Fibroblast of the aortic adventitia (primary cell): ENCODE measurements around the gene MRAS. TPM values are rescaled to one million over a fixed set of nuclear protein-coding genes. Genes with fewer than 3 reads are reported as not detected.

Source experiments
- DNase-seq: peaks from one replicate; pipeline ENCODE4 v3.0.0-alpha.2; 2010; ENCODE audit warnings: low read depth
- H3K4me3 ChIP-seq: 2 replicates; pipeline ENCODE4 v1.5.1; 2011; ENCODE audit warnings: low read depth, mild to moderate bottlenecking, control low read depth, low read length, moderate library complexity
- total RNA-seq: library from RNA; depleted of rRNA; stranded (reverse); fragments of >200 nt; gene quantifications from 2 replicates; pipeline ENCODE4 v1.2.3, GENCODE V29; 2012; ENCODE audit warnings: low replicate concordance
- TF ChIP-seq, protein P1 (sequence below): IDR thresholded peaks from 2 replicates; pipeline ENCODE4 v1.5.1; 2011; ENCODE audit warnings: mild to moderate bottlenecking, low read length, control low read depth, inconsistent platforms; ENCODE audit not compliant: insufficient read depth

The MRAS gene
- total RNA-seq, 1 donor = 53.3 TPM

DNA sequence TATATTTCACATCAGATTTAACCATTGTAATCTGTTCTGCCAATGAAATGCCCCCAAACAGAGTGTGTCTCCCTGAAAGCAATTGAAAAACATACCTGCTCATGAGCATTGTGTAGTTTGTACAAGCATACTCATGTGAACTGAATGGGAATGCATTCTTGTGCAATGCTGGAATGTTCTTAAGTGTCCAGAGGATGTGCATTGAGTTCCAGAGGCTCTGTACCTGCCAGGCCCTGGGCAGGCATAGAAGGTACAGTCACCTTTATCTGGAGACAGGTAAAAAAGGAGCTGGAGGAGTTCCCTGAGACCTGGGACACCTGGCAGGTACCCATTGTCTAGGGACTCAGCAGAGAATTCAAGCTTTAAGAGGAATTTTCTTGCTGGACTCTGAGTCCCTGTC is 2.8 kb downstream of the MRAS start:
- no peak for DNase-seq
- TF ChIP-seq, protein P1, sequence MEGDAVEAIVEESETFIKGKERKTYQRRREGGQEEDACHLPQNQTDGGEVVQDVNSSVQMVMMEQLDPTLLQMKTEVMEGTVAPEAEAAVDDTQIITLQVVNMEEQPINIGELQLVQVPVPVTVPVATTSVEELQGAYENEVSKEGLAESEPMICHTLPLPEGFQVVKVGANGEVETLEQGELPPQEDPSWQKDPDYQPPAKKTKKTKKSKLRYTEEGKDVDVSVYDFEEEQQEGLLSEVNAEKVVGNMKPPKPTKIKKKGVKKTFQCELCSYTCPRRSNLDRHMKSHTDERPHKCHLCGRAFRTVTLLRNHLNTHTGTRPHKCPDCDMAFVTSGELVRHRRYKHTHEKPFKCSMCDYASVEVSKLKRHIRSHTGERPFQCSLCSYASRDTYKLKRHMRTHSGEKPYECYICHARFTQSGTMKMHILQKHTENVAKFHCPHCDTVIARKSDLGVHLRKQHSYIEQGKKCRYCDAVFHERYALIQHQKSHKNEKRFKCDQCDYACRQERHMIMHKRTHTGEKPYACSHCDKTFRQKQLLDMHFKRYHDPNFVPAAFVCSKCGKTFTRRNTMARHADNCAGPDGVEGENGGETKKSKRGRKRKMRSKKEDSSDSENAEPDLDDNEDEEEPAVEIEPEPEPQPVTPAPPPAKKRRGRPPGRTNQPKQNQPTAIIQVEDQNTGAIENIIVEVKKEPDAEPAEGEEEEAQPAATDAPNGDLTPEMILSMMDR = no peak
- H3K4me3 ChIP-seq = no peak overlapping the region

DNA sequence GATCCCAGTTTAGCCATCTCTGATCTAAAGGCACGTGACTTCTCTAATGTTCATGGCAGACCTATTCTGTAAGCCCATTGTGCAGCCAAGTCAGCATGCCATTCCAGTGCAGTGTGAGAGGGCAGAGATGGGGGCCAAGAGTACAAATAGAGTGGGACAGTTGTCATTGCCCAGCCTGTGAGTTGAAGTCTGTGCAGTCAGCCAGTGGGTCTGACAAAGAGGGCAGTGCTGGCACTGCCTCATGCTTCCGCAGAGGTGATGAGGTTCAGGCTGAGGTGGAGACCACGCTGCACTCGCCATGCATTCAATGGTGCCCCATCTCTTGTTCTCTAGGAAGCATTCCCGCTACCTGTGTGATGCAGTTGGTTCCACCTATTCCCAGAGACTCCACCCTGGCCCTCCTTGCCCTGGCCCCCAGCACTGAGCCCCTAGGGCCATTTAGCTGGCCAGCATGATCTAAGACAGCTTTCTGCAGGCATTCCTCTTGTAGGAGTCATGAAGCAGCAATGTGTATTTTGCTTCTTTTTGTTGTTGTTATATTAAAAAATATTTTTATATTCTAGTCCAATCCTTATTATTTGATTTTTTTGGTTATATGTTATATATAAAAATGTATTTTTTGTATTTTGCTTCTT is 3.7 kb downstream of the MRAS start:
- H3K4me3 ChIP-seq = no peak overlapping the region
- TF ChIP-seq, protein P1 = no peak
- no peak for DNase-seq

DNA sequence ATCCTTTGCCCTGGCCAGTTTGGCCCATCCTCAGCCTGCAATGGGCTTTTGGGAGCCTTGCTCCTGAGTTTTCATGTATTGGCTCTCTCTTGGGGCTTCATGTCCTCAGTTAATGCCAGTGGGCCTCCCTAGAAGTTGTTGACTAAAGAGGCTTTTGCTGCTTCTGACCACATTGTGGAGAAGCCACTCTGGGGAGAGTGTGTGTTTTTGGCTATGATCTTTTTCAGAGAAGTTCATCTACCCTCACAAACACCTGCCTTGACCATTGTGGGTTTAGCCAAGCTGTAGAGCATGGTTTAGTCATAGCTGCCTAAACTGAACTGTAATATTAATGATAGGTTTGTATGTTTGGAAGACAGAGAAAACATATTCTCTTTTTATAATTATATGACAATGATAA is 6.0 kb downstream of the MRAS start:
- no peak for DNase-seq
- H3K4me3 ChIP-seq = no peak overlapping the region
- TF ChIP-seq, protein P1 = no peak

DNA sequence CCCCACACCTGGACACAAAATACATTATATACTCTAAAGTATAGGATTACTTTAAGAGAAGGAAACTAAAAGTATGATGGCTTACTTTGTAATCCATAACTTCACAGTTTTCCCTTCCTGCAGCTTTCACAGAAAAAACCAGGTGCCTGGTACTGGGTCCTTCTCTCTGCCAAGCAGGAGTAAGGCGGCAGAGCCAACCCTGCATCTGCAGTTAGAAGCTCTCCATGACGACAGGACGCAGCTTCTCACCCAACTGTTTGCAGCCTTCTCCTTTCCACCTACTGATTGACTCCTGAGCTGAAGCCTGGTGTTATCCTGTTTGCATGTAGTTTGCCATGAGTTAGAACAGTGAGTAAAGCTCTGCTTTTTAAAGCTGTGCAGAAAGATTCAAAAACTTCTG is 6.7 kb downstream of the MRAS start:
- TF ChIP-seq, protein P1 = no peak
- no peak overlapping the region for H3K4me3 ChIP-seq
- no peak for DNase-seq

DNA sequence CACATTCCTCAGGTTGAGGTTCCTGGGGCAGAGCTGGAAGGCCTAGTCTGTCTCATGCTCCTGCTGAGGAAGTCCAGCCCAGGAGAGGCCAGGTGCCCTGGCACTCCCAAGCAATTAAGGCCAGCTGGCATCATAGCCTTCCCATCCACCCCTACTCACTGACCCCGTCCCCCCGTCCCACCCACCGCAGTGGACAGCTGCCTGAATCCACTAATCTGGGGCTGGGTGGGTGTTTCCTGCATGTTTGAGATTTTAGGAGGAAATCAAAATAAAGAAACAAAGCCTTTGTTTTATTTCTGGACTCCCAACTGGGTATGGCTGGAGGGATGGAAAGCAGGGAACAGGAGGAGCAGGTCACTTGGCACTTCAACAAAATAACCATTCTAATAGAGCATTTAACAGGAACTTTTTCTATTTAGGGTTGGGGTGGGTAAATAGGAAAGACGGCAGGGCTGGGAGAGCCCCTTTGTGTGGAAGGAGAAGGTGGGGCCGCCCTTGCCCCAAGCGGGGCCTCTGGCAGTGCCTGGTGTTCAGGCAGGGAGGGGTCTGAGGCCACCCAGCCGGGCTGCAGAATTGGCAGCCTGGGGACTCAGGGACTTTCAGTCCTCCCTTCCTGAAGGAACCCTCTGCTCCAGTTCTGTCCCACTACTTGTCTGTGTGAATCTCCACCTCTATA is 8.5 kb downstream of the MRAS start:
- DNase-seq = no peak
- TF ChIP-seq, protein P1 = no peak
- H3K4me3 ChIP-seq = no peak overlapping the region

DNA sequence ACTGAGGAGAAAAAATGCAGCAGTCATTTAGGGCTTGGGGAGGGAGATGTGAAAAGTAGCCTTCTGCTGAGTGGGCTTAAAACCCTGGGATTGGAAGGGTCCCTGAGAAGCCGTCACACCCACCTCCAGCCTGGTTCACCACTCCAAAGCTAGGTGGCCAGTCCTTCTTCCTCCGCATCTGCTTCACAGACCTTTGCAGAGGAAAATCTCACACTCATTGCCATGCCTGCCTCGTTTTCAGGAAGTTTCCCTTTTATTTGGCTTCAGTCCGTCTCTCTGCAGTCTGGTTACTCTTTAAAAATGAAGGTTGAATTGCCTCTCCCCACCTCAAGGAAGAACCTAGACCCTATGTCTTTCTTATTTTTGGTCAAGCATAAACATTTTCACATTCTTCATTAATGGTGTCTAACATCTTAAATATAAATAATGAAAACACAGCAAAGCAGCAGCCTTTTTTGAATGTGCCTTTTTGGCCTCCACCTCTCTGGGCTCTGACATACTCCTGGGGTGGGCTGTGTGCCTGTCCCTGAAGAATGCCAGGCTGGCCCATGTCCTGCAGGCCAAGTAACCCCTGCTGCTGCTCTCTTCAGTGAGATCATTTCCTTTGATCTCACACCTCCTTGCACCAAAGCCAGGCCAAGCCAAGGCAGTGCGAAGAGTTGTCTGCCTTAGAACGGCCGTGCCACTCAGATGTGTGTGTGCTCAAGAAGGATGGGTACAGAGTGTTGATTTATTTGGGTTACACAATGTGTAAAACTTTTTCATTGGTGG is 11.0 kb downstream of the MRAS start:
- TF ChIP-seq, protein P1 = no peak
- no peak for DNase-seq
- no peak overlapping the region for H3K4me3 ChIP-seq
